Dermis lymphatic vessel endothelial cell (primary cell): Measurements from ENCODE around the gene DCDC1. TPM values are rescaled to one million over a fixed set of nuclear protein-coding genes. Genes with fewer than 3 reads are reported as not detected.

Source experiments
- total RNA-seq: library from RNA; depleted of rRNA; stranded (reverse); fragments of >200 nt; gene quantifications from 2 replicates; pipeline ENCODE4 v1.2.1, GENCODE V29; 2014

Gene DCDC1
- under 0.01 TPM in 2 replicates for total RNA-seq

DNA sequence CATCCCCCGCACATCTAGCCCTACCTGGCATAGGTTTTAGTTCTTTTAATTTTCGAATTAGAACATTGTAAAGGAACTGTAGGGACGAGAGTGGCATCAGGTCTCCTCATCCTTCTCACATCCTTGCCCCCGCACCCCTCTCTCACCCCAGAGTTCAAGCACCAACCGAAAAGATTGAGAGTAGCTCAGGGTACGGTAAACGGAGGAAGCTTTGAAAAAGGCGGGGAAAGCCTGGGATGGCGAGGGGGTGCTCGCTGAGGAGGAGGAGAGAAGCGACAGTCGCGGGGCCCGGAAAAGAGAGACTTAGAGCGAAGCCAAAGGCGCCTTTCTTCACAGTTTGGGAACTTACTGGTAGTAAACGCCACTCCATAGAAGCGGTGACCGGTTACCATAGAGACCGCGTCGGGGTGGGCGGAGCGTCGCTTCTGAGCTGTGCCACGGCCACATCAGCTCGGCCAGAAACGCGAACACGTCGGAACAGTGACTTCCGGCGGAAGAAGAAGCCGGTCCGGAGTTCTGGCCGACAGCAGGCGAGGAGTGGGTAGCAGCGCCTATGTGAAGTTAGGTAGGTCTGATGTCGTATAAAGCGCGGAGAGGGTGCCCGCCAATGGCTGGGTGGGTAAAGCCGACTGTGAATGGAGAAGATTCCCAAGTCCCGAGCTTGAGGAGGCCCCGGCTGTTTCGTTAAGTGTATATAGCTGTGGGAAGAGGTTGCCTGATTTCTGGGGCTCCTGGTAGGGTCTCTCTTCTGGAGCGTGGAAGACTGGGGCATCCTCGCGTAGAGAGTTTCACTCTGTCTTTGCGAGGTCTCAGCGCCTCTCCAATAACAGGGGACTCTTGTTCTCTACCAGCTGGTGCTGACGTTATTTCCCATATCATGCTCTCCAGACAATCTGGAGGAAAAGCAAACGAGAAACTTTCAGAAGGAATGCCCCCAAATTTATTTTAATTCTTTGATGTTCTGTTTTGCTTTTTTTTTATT lies at the start of gene DCDC1, which contains the start of gene DNAJC24:
DCDC1 (minus strand) TSS at position 392 of the 982 bp plus-strand sequence. CDS start 41,459 bp downstream, outside the sequence.
DNAJC24 (plus strand) TSS at position 513 of the 982 bp plus-strand sequence. CDS start 889 bp downstream, outside the sequence.

Other genes starting within 250 kb of the DCDC1 start
- gene DNAJC24, start 121 bp upstream of the DCDC1 start, total RNA-seq = 8.2 and 13.6 TPM in 2 replicates
- 6.4 and 9.1 TPM in 2 replicates for gene IMMP1L, start 139.9 kb upstream of the DCDC1 start, total RNA-seq
- 11.2 and 16.0 TPM in 2 replicates for gene ELP4, start 140.0 kb upstream of the DCDC1 start, total RNA-seq